C4-2B (cell line): ENCODE measurements around the gene TPD52L2.

Experiments used
- CTCF ChIP-seq: fragments of 450-650 bp; conservative IDR thresholded peaks from 2 replicates; pipeline ENCODE4 v1.5.1; 2017; ENCODE audit warnings: mild to moderate bottlenecking
- ZFX ChIP-seq: fragments of 450-650 bp; IDR thresholded peaks from 2 replicates; pipeline ENCODE4 v1.6.1; 2017

- no peak for TF ChIP-seq CTCF
- no peak for TF ChIP-seq ZFX
These were observed 1.9 kb upstream of the TPD52L2 start for GRCh38 chr20:63863021-63863797.
